Breast epithelium (tissue), 4 donors: Measurements from ENCODE around the gene SENP3. TPM values are rescaled to one million over a fixed set of nuclear protein-coding genes. Genes with fewer than 3 reads are reported as not detected.

Source experiments
- DNase-seq, 2 donors: peaks; one replicate each; pipeline ENCODE4 v3.0.0-alpha.2; 2019; ENCODE audit warnings: low spot score in 2 of 2
- H3K27ac ChIP-seq, 2 donors: fragments of 200-600 bp; sonication (generic) in 1 of 2; one replicate each; pipeline ENCODE4 v1.5.1; 2016 to 2019; ENCODE audit warnings: mild to moderate bottlenecking in 1 of 2
- H3K27me3 ChIP-seq, 2 donors: fragments of 200-600 bp; sonication (generic) in 1 of 2; one replicate each; pipeline versions ENCODE4 v1.5.1 to v1.6.0; 2017 to 2019; ENCODE audit warnings: control low read depth in 1 of 2, mild to moderate bottlenecking in 1 of 2
- H3K36me3 ChIP-seq: fragments of 200-600 bp; one replicate; pipeline ENCODE4 v1.5.1; 2019
- H3K4me1 ChIP-seq, 2 donors: fragments of 200-600 bp; sonication (generic); one replicate each; pipeline ENCODE4 v1.5.1; 2016 to 2019; ENCODE audit warnings: control low read depth in 1 of 2
- H3K4me3 ChIP-seq, 3 donors: fragments of 200-600 bp; sonication (generic); 1 replicate in 2 of 3; 2 replicates in 1 of 3; pipeline ENCODE4 v1.5.1; 2016 to 2019; ENCODE audit warnings: mild to moderate bottlenecking in 3 of 3, moderate library complexity in 2 of 3
- H3K9me3 ChIP-seq, 2 donors: fragments of 200-600 bp; sonication (generic) in 1 of 2; one replicate each; pipeline ENCODE4 v1.5.1; 2016 to 2019; ENCODE audit warnings: control low read depth in 1 of 2
- POLR2A ChIP-seq: fragments of 450-650 bp; IDR thresholded peaks from one replicate; pipeline ENCODE4 v1.6.1; 2016; ENCODE audit warnings: antibody characterized with exemption, mild to moderate bottlenecking, moderate library complexity
- POLR2AphosphoS5 ChIP-seq, 3 donors: sonication (generic); formaldehyde crosslinking; IDR thresholded peaks; one replicate each; pipeline ENCODE4 v1.6.1; 2017; ENCODE audit warnings: antibody characterized with exemption in 3 of 3
- intact Hi-C: fragments of 100-400 bp; cut with DNase I; formaldehyde crosslinking; loops from one replicate; pipeline ENCODE4 v1.15.1; 2023; ENCODE audit warnings: low total_unique reads
- total RNA-seq, 3 donors: library from RNA; depleted of rRNA; stranded (reverse); fragments of >200 nt; gene quantifications; one replicate each; pipeline ENCODE4 v1.1.0, GENCODE V29; 2016
- TF ChIP-seq, protein P1 (sequence below), 3 donors: fragments of 450-650 bp; IDR thresholded peaks; one replicate each; pipeline ENCODE4 v1.5.1; 2016 to 2017; ENCODE audit warnings: antibody characterized with exemption in 3 of 3, mild to moderate bottlenecking in 3 of 3, moderate library complexity in 3 of 3

SENP3 gene
- total RNA-seq, 3 donors from 2014 or later, result 59.5 to 65.2 (median 62.3) TPM

GRCh38 chr17:7589204-7589868 lies 27.6 kb downstream of the SENP3 start:
- intact Hi-C loops, result no loop called here
- Histone ChIP-seq H3K4me3 (peak overlapping the region; percentile 32 to 79 (median 60)), H3K27ac (peak overlapping the region; percentile 68 to 80), H3K27me3 (no peaks in the 10 kb centered on the region), H3K9me3 (no peaks in the 10 kb centered on the region), H3K4me1 (peaks cover 2 to 11% of the 10 kb centered on the region in 2 donors), H3K36me3 (peaks cover 12% of the 10 kb centered on the region)
- DNase-seq, result peak; percentile 79 to 82
- peak; percentile 36 to 44 (median 41) for TF ChIP-seq POLR2AphosphoS5 (IDR thresholded peaks at IDR 0.05)
- TF ChIP-seq, protein P1, sequence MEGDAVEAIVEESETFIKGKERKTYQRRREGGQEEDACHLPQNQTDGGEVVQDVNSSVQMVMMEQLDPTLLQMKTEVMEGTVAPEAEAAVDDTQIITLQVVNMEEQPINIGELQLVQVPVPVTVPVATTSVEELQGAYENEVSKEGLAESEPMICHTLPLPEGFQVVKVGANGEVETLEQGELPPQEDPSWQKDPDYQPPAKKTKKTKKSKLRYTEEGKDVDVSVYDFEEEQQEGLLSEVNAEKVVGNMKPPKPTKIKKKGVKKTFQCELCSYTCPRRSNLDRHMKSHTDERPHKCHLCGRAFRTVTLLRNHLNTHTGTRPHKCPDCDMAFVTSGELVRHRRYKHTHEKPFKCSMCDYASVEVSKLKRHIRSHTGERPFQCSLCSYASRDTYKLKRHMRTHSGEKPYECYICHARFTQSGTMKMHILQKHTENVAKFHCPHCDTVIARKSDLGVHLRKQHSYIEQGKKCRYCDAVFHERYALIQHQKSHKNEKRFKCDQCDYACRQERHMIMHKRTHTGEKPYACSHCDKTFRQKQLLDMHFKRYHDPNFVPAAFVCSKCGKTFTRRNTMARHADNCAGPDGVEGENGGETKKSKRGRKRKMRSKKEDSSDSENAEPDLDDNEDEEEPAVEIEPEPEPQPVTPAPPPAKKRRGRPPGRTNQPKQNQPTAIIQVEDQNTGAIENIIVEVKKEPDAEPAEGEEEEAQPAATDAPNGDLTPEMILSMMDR (IDR thresholded peaks at IDR 0.05), result peak; percentile 72 to 93 (median 80)
- no peak for TF ChIP-seq POLR2A

GRCh38 chr17:7589891-7590691 lies 28.4 kb downstream of the SENP3 start, which contains the start of gene SOX15:
TSS of gene SOX15 (minus strand) at chr17:7590094. CDS start at chr17:7589676, 418 bp downstream.
- TF ChIP-seq, protein P1 (IDR thresholded peaks at IDR 0.05), result no peak
- TF ChIP-seq POLR2A (no peak), POLR2AphosphoS5 (IDR thresholded peaks at IDR 0.05) (no peak)
- no peaks in the 10 kb centered on the region for H3K27me3 ChIP-seq
- DNase-seq, result no peak
- intact Hi-C loops, result no loop called here
- peaks cover 12% of the 10 kb centered on the region for H3K36me3 ChIP-seq
- H3K9me3 ChIP-seq, result no peaks in the 10 kb centered on the region
- peak within 1 kb of the TSS; percentile 68 to 80 for H3K27ac ChIP-seq
- peaks cover 2 to 6% of the 10 kb centered on the region in 2 donors for H3K4me1 ChIP-seq
- H3K4me3 ChIP-seq, result peak within 1 kb of the TSS; percentile 32 to 79 (median 60)

GRCh38 chr17:7590743-7591142 lies 29.0 kb downstream of the SENP3 start:
- peaks cover 2 to 6% of the 10 kb centered on the region in 2 donors for H3K4me1 ChIP-seq
- intact Hi-C loops, result no loop called here
- DNase-seq, result no peak
- no peaks in the 10 kb centered on the region for H3K27me3 ChIP-seq
- no peak overlapping the region for H3K27ac ChIP-seq
- no peak overlapping the region for H3K4me3 ChIP-seq
- peaks cover 12% of the 10 kb centered on the region for H3K36me3 ChIP-seq
- no peaks in the 10 kb centered on the region for H3K9me3 ChIP-seq
- TF ChIP-seq POLR2A (no peak), POLR2AphosphoS5 (IDR thresholded peaks at IDR 0.05) (no peak)
- TF ChIP-seq, protein P1 (IDR thresholded peaks at IDR 0.05), result no peak

GRCh38 chr17:7591596-7591995 lies 29.9 kb downstream of the SENP3 start:
- Histone ChIP-seq H3K27ac (no peak overlapping the region), H3K27me3 (no peaks in the 10 kb centered on the region), H3K4me3 (no peak overlapping the region), H3K4me1 (peaks cover 2 to 6% of the 10 kb centered on the region in 2 donors), H3K36me3 (peaks cover 12% of the 10 kb centered on the region), H3K9me3 (no peaks in the 10 kb centered on the region)
- no peak for DNase-seq
- no peak for TF ChIP-seq POLR2A
- intact Hi-C loops, result no loop called here

DNA sequence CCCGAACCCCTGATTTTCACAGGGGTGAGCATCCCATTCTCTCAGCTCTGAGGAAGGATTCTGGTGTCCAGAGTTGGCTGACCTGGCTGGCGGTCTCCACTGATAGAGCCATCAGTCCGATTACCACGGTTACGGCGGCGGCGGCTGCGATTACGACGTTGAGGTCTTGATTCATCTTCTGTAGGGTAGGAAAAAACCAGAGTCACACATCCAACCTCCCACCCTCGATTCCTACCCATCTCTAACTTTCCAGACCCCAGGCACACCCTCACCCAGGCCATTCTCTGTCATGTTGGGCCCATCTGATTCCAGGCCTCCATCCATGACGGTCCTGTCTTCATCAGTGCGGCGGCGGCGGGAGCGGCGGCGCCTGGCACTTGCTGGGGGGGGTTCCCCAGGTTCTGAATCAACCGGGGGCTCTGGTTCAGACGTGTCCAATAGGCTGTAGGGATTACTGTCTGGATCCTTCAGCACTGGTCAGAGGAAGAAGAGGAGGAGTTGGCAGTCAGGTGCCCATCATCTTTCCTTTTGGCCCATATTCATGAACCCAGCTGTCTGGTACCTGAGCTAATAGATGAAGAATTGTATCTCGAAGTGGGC lies 30.8 kb downstream of the SENP3 start:
- H3K4me1 ChIP-seq, result peaks cover 2 to 6% of the 10 kb centered on the region in 2 donors
- H3K4me3 ChIP-seq, result no peak overlapping the region
- H3K27ac ChIP-seq, result no peak overlapping the region
- TF ChIP-seq POLR2A, result no peak
- TF ChIP-seq POLR2AphosphoS5 (IDR thresholded peaks at IDR 0.05), result no peak
- TF ChIP-seq, protein P1 (IDR thresholded peaks at IDR 0.05), result no peak
- no peak for DNase-seq
- intact Hi-C loops, result no loop called here
- H3K36me3 ChIP-seq, result peaks cover 12% of the 10 kb centered on the region
- no peaks in the 10 kb centered on the region for H3K9me3 ChIP-seq
- no peaks in the 10 kb centered on the region for H3K27me3 ChIP-seq
